WERI-Rb-1 (cell line): ENCODE results near the gene WNT4.

Experiments
- DNase-seq: peaks from one replicate; pipeline ENCODE4 v3.0.0-alpha.2; 2020
- H3K27ac ChIP-seq: fragments of 250-450 bp; sonication (Bioruptor Pico); 2 replicates; pipeline ENCODE4 v1.5.1; 2020; ENCODE audit warnings: mild to moderate bottlenecking, moderate library complexity
- H3K27me3 ChIP-seq: fragments of 250-450 bp; sonication (Bioruptor Pico); 2 replicates; pipeline ENCODE4 v1.5.1; 2021; ENCODE audit warnings: mild to moderate bottlenecking, low read depth, moderate library complexity; ENCODE audit not compliant: insufficient read depth, severe bottlenecking
- H3K36me3 ChIP-seq: fragments of 250-450 bp; sonication (Bioruptor Pico); 2 replicates; pipeline ENCODE4 v1.5.1; 2020; ENCODE audit warnings: mild to moderate bottlenecking, moderate library complexity
- H3K4me3 ChIP-seq: 2 replicates; pipeline ENCODE4 v1.5.1; 2011; ENCODE audit warnings: low read depth, mild to moderate bottlenecking, control low read depth, low read length
- H3K9me3 ChIP-seq: fragments of 250-450 bp; sonication (Bioruptor Pico); 2 replicates; pipeline ENCODE4 v1.5.1; 2021; ENCODE audit warnings: mild to moderate bottlenecking, moderate library complexity; ENCODE audit not compliant: severe bottlenecking
- TF ChIP-seq, protein P1 (sequence below): IDR thresholded peaks from 2 replicates; pipeline ENCODE4 v1.5.1; 2011; ENCODE audit warnings: low read depth, mild to moderate bottlenecking, control low read depth, inconsistent platforms, low read length

The WNT4 gene

DNA sequence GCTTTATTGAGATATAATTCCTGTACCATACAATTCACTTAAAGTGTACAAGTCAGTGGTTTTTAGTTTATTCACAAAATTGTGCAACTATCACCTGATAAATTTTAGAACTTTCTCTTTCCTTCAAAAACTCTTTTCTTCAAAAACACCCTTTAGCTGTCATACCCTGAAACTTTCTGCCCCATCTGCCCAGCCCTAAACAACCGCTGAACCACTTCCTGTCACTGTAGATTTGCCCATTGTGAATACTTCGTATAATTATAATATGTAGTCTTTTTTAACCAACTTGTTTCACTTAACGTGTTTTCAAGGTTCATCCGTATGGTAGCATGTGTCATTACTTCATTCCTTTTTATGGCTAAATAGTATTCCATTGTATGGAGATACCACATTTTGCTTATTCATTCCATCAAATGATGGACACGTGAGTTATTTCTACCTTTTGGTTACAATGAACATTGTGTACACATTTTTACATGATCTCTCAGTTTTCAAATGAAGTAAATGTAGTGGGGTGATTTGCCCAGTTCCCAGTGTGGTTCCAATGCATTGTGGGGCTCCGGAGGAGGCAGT, 37.9 kb downstream of the WNT4 start:
- H3K4me3 ChIP-seq = no peak overlapping the region
- H3K27ac ChIP-seq = no peak overlapping the region
- no peaks in the 10 kb centered on the region for H3K9me3 ChIP-seq
- no peaks in the 10 kb centered on the region for H3K27me3 ChIP-seq
- TF ChIP-seq, protein P1, sequence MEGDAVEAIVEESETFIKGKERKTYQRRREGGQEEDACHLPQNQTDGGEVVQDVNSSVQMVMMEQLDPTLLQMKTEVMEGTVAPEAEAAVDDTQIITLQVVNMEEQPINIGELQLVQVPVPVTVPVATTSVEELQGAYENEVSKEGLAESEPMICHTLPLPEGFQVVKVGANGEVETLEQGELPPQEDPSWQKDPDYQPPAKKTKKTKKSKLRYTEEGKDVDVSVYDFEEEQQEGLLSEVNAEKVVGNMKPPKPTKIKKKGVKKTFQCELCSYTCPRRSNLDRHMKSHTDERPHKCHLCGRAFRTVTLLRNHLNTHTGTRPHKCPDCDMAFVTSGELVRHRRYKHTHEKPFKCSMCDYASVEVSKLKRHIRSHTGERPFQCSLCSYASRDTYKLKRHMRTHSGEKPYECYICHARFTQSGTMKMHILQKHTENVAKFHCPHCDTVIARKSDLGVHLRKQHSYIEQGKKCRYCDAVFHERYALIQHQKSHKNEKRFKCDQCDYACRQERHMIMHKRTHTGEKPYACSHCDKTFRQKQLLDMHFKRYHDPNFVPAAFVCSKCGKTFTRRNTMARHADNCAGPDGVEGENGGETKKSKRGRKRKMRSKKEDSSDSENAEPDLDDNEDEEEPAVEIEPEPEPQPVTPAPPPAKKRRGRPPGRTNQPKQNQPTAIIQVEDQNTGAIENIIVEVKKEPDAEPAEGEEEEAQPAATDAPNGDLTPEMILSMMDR = no peak
- H3K36me3 ChIP-seq = peaks cover 9% of the 10 kb centered on the region
- no peak for DNase-seq

DNA sequence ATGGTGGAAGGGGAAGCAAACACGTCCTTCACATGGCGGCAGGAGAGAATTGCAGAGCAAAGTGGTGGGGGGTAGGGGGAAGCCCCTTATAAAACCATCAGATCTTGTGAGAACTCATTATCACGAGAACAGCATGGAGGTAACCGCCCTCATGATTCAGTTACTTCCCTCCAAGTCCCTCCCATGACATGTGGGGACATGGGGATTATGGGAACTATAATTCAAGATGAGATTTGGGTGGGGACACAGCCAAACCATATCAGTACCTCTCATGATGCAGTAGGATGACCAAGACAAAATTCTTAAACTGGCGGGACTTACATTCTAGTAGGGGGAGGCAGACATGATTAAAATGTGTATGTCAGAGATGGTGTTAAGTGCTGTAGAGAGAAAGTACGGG, 38.8 kb downstream of the WNT4 start:
- Histone ChIP-seq H3K9me3 (no peaks in the 10 kb centered on the region), H3K27me3 (no peaks in the 10 kb centered on the region), H3K27ac (no peak overlapping the region), H3K4me3 (no peak overlapping the region), H3K36me3 (peaks cover 9% of the 10 kb centered on the region)
- TF ChIP-seq, protein P1 = no peak
- no peak for DNase-seq

DNA sequence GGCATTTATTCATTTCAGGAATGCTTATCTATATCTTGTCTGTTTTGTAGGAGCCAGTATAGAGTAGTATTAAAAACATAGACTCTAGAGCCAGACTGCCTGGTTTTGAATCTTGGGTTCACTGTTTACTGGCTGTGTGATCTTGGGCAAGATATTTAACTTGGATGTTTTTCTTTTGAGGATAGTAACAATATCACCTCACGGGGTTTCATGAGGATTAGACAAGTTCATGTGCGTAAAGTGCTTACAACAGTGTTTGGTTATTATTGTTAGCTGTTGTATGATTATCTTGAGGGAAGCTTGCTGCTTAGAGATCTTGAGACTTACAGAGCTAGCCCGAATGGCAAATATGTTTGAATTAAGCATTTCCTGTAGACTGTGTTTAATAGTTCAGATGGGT, 40.2 kb downstream of the WNT4 start:
- TF ChIP-seq, protein P1 = no peak
- Histone ChIP-seq H3K9me3 (no peaks in the 10 kb centered on the region), H3K27ac (no peak overlapping the region), H3K4me3 (no peak overlapping the region), H3K36me3 (peaks cover 17% of the 10 kb centered on the region), H3K27me3 (no peaks in the 10 kb centered on the region)
- DNase-seq = no peak

DNA sequence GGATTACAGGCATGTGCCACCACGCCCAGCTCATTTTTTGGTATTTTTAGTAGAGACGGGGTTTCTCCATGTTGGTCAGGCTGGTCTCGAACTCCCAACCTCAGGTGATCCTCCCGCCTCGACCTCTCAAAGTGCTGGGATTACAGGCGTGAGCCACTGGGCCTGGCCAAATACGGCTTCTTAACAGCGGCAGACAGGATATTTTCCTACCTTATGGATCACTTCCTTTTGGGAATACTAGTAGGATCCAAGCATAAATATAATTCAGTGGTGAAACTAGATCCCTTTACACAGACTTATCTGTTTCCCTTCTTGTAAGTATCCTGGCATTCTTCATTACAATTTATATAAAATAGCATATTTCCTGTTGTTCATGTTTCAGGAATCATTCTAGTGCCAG, 40.9 kb downstream of the WNT4 start:
- Histone ChIP-seq H3K9me3 (no peaks in the 10 kb centered on the region), H3K4me3 (no peak overlapping the region), H3K27me3 (no peaks in the 10 kb centered on the region), H3K36me3 (peaks cover 22% of the 10 kb centered on the region), H3K27ac (no peak overlapping the region)
- DNase-seq = no peak
- TF ChIP-seq, protein P1 = no peak

DNA sequence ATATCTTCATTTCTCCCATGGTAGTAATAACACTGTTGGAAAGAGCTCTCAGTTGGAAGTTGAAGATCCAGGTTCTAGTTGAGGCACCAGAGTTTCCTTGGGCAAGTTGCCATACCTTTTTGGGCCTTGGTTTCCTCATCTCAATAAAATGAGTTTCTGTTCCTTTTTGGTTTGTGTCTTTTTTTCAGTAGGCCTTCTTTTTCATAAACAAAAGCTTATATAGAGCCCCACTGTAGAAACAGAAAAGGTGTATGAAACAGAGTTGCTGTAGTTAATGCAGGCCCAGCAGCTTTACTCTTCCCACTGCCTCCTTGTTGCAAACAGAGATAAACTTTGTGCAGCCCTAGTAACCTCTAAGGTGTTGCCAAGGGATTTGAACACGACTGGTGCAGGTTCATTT, 41.7 kb downstream of the WNT4 start:
- H3K36me3 ChIP-seq = peaks cover 30% of the 10 kb centered on the region
- DNase-seq = no peak
- H3K27ac ChIP-seq = no peak overlapping the region
- TF ChIP-seq, protein P1 = no peak
- H3K4me3 ChIP-seq = no peak overlapping the region
- no peaks in the 10 kb centered on the region for H3K9me3 ChIP-seq
- H3K27me3 ChIP-seq = no peaks in the 10 kb centered on the region

DNA sequence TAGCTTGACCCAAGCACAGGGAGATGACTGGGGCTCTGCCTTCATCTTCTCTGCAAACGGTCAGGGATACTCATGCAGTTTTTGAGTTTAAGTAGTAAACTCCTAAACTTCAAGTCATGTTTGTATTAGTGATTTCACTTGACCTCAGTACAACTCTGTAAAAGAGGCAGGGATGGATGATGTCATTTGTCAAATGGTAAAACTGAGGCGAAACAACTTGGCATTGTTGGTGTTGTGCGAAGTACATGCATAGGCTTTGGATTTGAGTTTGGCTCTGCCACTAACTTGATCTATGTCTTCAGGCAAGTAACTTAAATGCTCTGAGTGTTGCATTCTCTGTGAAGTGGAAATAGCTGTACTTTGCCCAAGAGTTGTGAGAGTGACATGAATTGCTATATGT, 42.7 kb downstream of the WNT4 start:
- Histone ChIP-seq H3K9me3 (no peaks in the 10 kb centered on the region), H3K27ac (no peak overlapping the region), H3K36me3 (peaks cover 37% of the 10 kb centered on the region), H3K27me3 (no peaks in the 10 kb centered on the region), H3K4me3 (no peak overlapping the region)
- DNase-seq = no peak
- TF ChIP-seq, protein P1 = no peak
